Measurements from ENCODE around the gene ITGB1BP2.

DNA sequence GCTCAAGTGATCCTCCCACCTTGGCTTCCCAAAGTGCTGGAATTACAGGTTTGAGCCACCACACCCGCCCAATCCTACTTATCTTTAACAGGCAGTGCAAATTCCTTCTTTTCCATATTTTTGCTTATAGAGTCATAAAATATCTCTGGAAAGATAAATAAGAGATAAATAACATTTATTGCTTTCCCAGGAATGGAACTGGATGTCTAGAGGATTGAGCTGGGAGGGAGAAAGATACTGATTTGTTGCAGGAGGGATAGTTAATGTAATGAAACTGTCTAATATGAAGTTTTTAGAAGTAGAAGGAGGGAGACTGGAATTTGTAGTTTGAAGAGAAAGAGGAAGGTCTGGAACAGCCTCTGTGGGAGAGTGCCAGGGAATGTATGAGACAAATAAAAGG, 20.2 kb downstream of the ITGB1BP2 start:
- TF ChIP-seq POLR2A (IDR thresholded peaks at IDR 0.05; ENCODE audit: low read depth, low read length) (no peak), POLR2AphosphoS5 (IDR thresholded peaks at IDR 0.05; ENCODE audit: low read depth, low read length) (no peak), SPI1 (IDR thresholded peaks at IDR 0.05; ENCODE audit: low read depth, low read length) (no peak)
